Activated CD8-positive, alpha-beta memory T cell treated with anti-CD3 and anti-CD28 coated beads, Interleukin-2, amount 10 ng/mL, durations not matched to agents 7 days and 5 days (primary cell): ENCODE results near the gene REPS2. TPM values are rescaled to one million over a fixed set of nuclear protein-coding genes. Genes with fewer than 3 reads are reported as not detected.

Experiments used
- ATAC-seq: fragments of 150-1000 bp; cut with Tn5 transposase; one replicate; pipeline ENCODE4 v1.10.0; 2021; ENCODE audit warnings: moderate library complexity
- CTCF ChIA-PET: fragments of 350-600 bp; sonication (Branson Sonifier 250); formaldehyde crosslinking; loops from one replicate; lab custom pipeline; 2021; ENCODE audit warnings: antibody characterized with exemption; lab: Charles Lee
- DNase-seq: peaks from one replicate; pipeline ENCODE4 v3.0.0-alpha.2; 2020
- H3K27ac Mint-ChIP-seq: one replicate; pipeline ENCODE4 v1.8.0; 2021; ENCODE audit warnings: mild to moderate bottlenecking, mixed read lengths
- H3K27me3 Mint-ChIP-seq: one replicate; pipeline ENCODE4 v1.8.0; 2021; ENCODE audit warnings: mixed read lengths
- H3K36me3 Mint-ChIP-seq: one replicate; pipeline ENCODE4 v1.8.0; 2021; ENCODE audit warnings: mild to moderate bottlenecking, mixed read lengths
- H3K4me1 Mint-ChIP-seq: one replicate; pipeline ENCODE4 v1.8.0; 2021; ENCODE audit warnings: mixed read lengths
- H3K4me3 Mint-ChIP-seq: one replicate; pipeline ENCODE4 v1.8.0; 2021; ENCODE audit warnings: mild to moderate bottlenecking, moderate library complexity, mixed read lengths
- H3K9me3 Mint-ChIP-seq: one replicate; pipeline ENCODE4 v1.8.0; 2022; ENCODE audit warnings: low read depth, mixed read lengths
- total RNA-seq, 2 experiments: library from RNA; stranded (reverse); gene quantifications; one replicate each; pipeline ENCODE4 v1.2.3, GENCODE V29; 2021

The REPS2 gene
- total RNA-seq, 2 experiments from 2014 or later, result not detected

DNA sequence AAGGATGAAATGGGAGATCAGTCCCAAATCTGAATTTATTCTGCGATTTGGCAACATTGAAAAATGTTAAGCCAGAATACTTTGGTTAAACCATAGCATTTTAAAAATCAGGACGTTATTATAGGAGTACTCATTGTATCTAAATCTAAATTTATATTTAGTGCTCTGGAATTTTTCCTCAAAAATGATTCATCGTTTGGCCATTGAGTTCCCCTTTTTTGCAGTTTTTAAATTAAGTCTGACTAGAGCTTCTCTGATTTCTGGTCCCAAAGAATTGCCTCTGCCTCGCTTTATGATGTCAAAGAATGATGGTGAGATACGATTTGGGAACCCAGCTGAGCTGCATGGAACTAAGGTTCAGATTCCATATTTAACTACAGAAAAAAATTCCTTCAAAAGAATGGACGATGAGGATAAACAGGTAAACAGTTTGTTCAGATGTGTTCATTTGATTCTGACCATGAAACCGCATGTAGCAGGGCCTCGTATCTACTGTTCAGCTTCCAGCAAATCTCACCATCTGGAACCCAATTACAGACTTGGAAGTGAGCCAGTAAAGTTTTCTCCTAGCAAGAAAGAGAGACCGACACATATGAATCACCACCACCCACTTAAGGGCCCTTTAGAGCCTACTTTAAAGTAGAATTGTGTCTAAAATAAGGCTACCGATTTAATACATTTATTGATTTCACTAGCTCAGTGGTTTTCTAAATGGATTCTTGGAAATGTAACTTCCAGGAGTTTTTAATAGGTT, 75.6 kb downstream of the REPS2 start:
- H3K36me3 Mint-ChIP-seq, result no peaks in the 10 kb centered on the region
- H3K9me3 Mint-ChIP-seq, result no peaks in the 10 kb centered on the region
- H3K4me3 Mint-ChIP-seq, result no peak overlapping the region
- ATAC-seq (no peak), DNase-seq (no peak)
- H3K4me1 Mint-ChIP-seq, result no peaks in the 10 kb centered on the region
- CTCF ChIA-PET, result no interaction called here
- peaks cover 2% of the 10 kb centered on the region for H3K27me3 Mint-ChIP-seq
- H3K27ac Mint-ChIP-seq, result no peak overlapping the region

- Mint-ChIP-seq H3K27ac (no peak overlapping the region), H3K27me3 (peaks cover 2% of the 10 kb centered on the region), H3K9me3 (no peaks in the 10 kb centered on the region), H3K4me3 (no peak overlapping the region), H3K36me3 (no peaks in the 10 kb centered on the region), H3K4me1 (no peaks in the 10 kb centered on the region)
- no peak for DNase-seq
- CTCF ChIA-PET, result no interaction called here
- no peak for ATAC-seq
Observed at GRCh38 chrX:17023661-17024060, 77.2 kb downstream of the REPS2 start.

GRCh38 chrX:17024886-17025285, 78.4 kb downstream of the REPS2 start:
- ATAC-seq (no peak), DNase-seq (no peak)
- Mint-ChIP-seq H3K36me3 (no peaks in the 10 kb centered on the region), H3K9me3 (no peaks in the 10 kb centered on the region), H3K4me1 (no peaks in the 10 kb centered on the region), H3K27ac (no peak overlapping the region), H3K4me3 (no peak overlapping the region), H3K27me3 (peaks cover 5% of the 10 kb centered on the region)
- CTCF ChIA-PET, result interaction anchor here (0.7 kb wide), 1 partner anchor 184 kb away, joined by 4 read pairs; no protein-coding TSS in a partner anchor

DNA sequence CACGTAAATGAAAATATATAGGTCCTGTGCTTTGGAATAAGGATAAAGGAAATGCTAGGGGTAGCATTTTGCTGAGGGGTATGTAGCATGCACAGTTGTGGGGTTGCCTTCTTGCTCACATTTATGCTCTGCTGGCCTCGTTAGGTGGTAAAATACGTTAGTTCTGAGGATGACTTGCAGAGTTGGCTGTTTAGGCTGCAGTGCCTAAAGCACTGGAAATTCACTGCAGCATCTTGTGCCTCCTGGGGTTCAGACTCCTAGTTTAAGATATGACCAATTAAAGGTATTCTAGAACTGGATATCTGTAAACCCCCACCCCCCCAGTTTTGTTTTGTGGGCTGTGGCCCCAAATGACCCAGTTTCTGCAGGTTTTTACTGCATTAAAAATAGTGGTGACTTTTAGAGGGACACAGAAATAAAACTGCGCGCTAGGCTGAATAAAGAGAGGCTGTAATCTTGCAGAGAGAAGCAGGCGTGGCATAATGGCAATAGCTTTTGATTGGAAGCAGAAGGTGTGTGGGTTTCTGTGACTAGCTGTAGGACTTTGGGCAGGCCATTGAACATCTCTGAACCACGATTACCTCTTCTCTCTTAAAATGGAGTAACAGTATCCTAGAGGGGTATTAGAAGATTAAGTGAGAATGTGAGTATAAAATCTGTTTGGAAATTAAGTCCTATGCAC, 79.3 kb downstream of the REPS2 start:
- no peaks in the 10 kb centered on the region for H3K36me3 Mint-ChIP-seq
- CTCF ChIA-PET, result no interaction called here
- no peak overlapping the region for H3K4me3 Mint-ChIP-seq
- H3K27ac Mint-ChIP-seq, result no peak overlapping the region
- H3K4me1 Mint-ChIP-seq, result no peaks in the 10 kb centered on the region
- H3K9me3 Mint-ChIP-seq, result no peaks in the 10 kb centered on the region
- no peak for ATAC-seq
- DNase-seq, result no peak
- H3K27me3 Mint-ChIP-seq, result peaks cover 8% of the 10 kb centered on the region

DNA sequence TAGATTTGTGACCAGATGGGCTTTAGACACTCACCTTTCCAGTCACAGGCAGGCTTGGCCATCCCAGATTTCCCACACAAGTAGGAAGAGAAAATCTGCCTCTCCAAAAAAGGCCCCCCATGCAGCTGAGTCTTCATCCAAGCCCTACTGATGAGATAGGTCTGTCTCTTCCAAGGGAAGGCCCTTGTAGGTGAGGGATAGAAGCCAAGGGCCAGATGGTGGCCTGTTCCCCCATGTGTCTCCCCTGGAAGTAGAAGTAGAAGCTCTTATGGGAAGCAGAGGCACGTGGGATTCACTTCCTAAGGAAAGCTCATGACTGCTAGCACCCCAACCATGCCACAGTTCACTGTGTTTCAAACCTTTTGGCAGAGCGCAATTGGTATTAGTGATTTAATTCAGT, 81.5 kb downstream of the REPS2 start:
- Mint-ChIP-seq H3K36me3 (no peaks in the 10 kb centered on the region), H3K27ac (no peak overlapping the region), H3K4me1 (no peaks in the 10 kb centered on the region), H3K27me3 (peaks cover 8% of the 10 kb centered on the region), H3K9me3 (no peaks in the 10 kb centered on the region), H3K4me3 (no peak overlapping the region)
- CTCF ChIA-PET, result no interaction called here
- DNase-seq (no peak), ATAC-seq (no peak)

- DNase-seq (no peak), ATAC-seq (no peak)
- H3K36me3 Mint-ChIP-seq, result no peaks in the 10 kb centered on the region
- peaks cover 8% of the 10 kb centered on the region for H3K27me3 Mint-ChIP-seq
- no peak overlapping the region for H3K4me3 Mint-ChIP-seq
- no peaks in the 10 kb centered on the region for H3K4me1 Mint-ChIP-seq
- H3K9me3 Mint-ChIP-seq, result no peaks in the 10 kb centered on the region
- no peak overlapping the region for H3K27ac Mint-ChIP-seq
- CTCF ChIA-PET, result no interaction called here
Observed at GRCh38 chrX:17028356-17028755, 81.9 kb downstream of the REPS2 start.

DNA sequence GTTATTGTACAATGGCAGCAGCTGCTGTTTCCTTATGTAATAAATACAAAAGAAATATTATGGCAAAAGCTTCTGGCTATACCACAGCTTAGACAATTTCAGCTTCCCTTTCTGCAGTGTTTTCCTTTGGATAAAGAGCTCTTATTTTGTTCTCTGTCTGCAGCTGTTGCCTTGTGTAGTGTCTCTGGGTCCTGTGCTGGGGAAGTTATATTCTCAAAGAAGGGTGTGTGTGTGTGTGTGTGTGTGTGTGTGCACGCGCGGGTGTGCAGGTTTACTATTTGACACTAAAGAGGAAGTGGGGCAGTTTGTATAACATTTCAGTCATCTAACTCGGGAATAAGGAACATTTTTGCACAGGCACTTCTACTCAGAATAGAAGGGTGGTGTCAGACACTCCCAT, 83.6 kb downstream of the REPS2 start:
- H3K27me3 Mint-ChIP-seq, result peaks cover 6% of the 10 kb centered on the region
- no peaks in the 10 kb centered on the region for H3K9me3 Mint-ChIP-seq
- CTCF ChIA-PET, result no interaction called here
- ATAC-seq, result no peak
- H3K4me3 Mint-ChIP-seq, result no peak overlapping the region
- no peaks in the 10 kb centered on the region for H3K4me1 Mint-ChIP-seq
- no peak overlapping the region for H3K27ac Mint-ChIP-seq
- DNase-seq, result no peak
- no peaks in the 10 kb centered on the region for H3K36me3 Mint-ChIP-seq

DNA sequence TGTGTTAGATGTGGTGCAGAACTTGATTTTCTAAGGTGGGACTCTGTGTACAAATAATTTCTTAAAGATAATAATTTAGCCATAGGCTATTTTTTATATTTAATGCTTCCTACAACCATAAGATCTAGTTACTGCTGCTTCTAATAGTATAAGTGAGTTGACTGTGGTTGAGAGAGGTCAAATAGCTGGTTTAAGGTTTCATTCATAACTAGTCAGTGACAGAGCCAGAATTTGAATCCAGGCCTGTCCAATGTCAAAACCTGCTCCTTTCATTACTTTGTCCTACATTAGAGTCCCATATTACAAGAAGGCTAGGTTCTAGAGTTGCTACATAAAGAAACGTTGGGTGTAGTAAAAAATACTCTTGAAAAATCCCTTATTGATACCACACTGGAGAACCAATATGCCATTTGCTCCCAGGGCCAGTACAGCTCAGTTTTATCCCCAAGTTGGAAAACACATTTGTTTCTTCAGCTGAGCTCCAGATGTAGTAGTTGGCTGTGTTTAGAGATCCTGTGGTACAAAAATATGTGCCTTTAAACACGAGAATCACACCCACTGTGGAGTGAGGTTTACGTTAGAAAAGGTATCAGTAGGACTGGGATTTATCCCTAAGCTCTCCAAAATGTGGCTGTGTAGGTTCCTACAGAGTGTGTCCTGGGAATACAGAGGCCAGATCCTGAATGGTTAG, 84.3 kb downstream of the REPS2 start:
- Mint-ChIP-seq H3K9me3 (no peaks in the 10 kb centered on the region), H3K36me3 (no peaks in the 10 kb centered on the region), H3K27me3 (peaks cover 6% of the 10 kb centered on the region), H3K27ac (no peak overlapping the region), H3K4me1 (no peaks in the 10 kb centered on the region), H3K4me3 (no peak overlapping the region)
- DNase-seq, result no peak
- CTCF ChIA-PET, result no interaction called here
- ATAC-seq, result no peak

DNA sequence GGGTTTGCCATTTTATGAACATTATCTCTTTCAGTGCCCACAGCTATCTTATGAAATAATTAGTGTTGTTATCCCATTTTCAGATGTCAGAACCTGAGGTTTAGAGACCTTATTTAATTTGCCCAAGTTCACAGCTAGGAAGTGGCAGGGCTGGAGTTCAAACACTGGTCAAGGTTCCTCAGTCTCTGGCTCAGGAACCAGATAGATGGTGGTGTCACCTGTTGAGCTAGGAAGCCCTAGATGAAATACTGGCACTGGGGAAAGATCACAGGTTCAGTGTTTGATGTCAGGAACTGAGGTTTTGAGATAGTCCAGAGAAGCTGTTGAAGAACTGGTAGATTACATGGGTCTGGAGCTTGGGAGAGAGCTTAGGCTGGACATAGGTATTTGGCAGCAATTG, 85.4 kb downstream of the REPS2 start:
- ATAC-seq, result no peak
- CTCF ChIA-PET, result no interaction called here

DNA sequence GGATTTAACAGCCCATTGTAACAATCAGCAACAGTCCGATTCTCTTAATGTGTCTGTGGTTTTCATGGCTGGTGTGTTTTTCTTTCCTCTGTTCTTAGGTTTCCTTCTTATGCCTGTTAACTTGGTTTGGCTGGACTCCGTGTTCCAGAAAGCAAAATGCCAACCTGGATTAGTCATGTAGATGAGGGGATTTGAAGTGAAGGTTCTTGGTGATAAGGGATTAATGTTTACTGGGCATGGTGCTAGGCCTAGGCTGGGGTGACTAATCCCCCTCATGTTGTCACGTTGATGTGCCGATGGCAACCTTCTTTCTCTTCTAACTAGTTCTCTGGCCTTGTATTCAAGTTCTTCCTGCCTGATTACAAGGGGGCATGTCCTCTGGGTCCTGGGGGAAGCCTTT, 85.9 kb downstream of the REPS2 start:
- ATAC-seq (no peak), DNase-seq (no peak)
- no peak overlapping the region for H3K4me3 Mint-ChIP-seq
- no peaks in the 10 kb centered on the region for H3K36me3 Mint-ChIP-seq
- no peaks in the 10 kb centered on the region for H3K4me1 Mint-ChIP-seq
- H3K27me3 Mint-ChIP-seq, result peaks cover 6% of the 10 kb centered on the region
- H3K27ac Mint-ChIP-seq, result no peak overlapping the region
- CTCF ChIA-PET, result no interaction called here
- no peaks in the 10 kb centered on the region for H3K9me3 Mint-ChIP-seq

More for the DNA sequence above, 85.4 kb downstream of the REPS2 start:
- Mint-ChIP-seq H3K4me3 (no peak overlapping the region), H3K27ac (no peak overlapping the region), H3K27me3 (peaks cover 6% of the 10 kb centered on the region), H3K4me1 (no peaks in the 10 kb centered on the region), H3K9me3 (no peaks in the 10 kb centered on the region), H3K36me3 (no peaks in the 10 kb centered on the region)
- DNase-seq, result no peak

- CTCF ChIA-PET, result no interaction called here
- no peaks in the 10 kb centered on the region for H3K4me1 Mint-ChIP-seq
Observed at GRCh38 chrX:17033225-17033624, 86.8 kb downstream of the REPS2 start.

GRCh38 chrX:17035111-17035510, 88.7 kb downstream of the REPS2 start:
- ATAC-seq (no peak), DNase-seq (no peak)
- Mint-ChIP-seq H3K9me3 (no peaks in the 10 kb centered on the region), H3K4me3 (no peak overlapping the region), H3K36me3 (no peaks in the 10 kb centered on the region), H3K27ac (no peak overlapping the region), H3K4me1 (no peaks in the 10 kb centered on the region), H3K27me3 (peaks cover 2% of the 10 kb centered on the region)
- CTCF ChIA-PET, result no interaction called here

More at GRCh38 chrX:17033225-17033624, 86.8 kb downstream of the REPS2 start:
- H3K4me3 Mint-ChIP-seq, result no peak overlapping the region
- DNase-seq (no peak), ATAC-seq (no peak)
- no peak overlapping the region for H3K27ac Mint-ChIP-seq
- H3K9me3 Mint-ChIP-seq, result no peaks in the 10 kb centered on the region
- H3K27me3 Mint-ChIP-seq, result peaks cover 6% of the 10 kb centered on the region
- H3K36me3 Mint-ChIP-seq, result no peaks in the 10 kb centered on the region

DNA sequence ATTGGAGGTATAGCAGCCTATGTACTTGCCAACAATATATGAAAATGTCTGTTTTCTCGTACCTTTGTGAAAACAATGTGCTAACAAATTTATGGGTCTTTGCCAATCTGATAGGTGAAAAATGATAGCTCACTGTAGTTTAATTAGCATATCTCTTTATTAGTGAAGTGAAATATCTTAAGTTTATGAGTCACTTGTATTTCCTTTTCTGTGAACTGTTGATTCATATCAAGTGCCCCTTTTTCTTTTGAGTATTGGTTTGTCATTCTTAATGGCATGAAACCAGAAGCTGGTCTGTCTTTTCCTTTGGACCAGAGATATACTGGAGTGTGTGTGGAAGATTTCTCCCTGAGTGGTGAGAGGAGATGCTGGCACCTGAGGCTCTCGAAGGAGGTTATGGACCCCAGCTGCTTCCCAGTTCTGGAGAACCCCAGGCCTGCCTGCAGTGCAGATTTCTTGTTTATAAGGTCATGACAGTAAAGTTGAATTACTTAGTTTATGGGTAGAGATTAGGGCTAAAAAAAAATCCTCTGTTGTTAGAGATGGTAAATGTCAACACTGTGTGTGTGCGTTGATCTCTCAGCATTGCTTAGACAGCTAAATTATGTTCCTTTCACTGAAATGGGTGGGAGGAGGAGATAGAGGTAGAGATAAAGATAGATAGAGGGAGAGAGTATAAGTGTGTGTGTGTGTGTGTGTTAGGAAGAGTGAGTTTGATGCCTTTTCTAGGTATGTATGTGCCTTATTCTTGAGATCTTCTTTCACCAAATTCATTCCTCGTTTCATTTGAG, 89.9 kb downstream of the REPS2 start:
- no peaks in the 10 kb centered on the region for H3K9me3 Mint-ChIP-seq
- H3K27ac Mint-ChIP-seq, result no peak overlapping the region
- no peaks in the 10 kb centered on the region for H3K36me3 Mint-ChIP-seq
- no peak for ATAC-seq
- H3K27me3 Mint-ChIP-seq, result no peaks in the 10 kb centered on the region
- H3K4me3 Mint-ChIP-seq, result no peak overlapping the region
- no peaks in the 10 kb centered on the region for H3K4me1 Mint-ChIP-seq
- CTCF ChIA-PET, result interaction anchor here (1.1 kb wide), 1 partner anchor 10 kb away, joined by 4 read pairs; no protein-coding TSS in a partner anchor
- no peak for DNase-seq
